ENCODE data around the gene GK. TPM values are rescaled to one million over a fixed set of nuclear protein-coding genes. Genes with fewer than 3 reads are reported as not detected.
"Not testable (repeated sequence)": the region's sequence is repeated elsewhere in the genome, so short reads cannot be mapped to it uniquely, and the experiment has no call there.

GK gene
- total RNA-seq, 1 experiment from 2014 or later, result 5.5 TPM

DNA sequence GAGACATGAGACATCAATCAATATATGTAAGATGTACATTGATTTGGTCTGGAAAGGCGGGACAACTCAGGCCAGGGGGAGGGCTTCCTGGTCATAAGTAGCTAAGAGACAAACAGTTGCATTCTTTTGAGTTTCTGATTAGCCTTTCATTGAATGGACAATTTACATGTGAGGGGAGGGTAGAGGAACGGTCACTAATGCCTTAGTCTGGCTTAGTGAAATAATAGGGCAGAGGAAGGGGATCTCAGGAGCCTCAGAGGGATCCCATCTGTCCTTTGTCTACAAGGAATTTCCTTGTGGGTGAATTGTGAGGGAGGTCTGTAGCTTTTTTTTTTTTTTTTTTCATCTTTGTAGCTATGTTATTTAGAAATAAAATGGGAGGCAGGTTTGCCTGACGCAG is 88.3 kb downstream of the GK start:
- DNase-seq, result no peak
- H3K4me3 ChIP-seq, result no peak overlapping the region
- H3K9me3 ChIP-seq, result no peaks in the 10 kb centered on the region
- no peaks in the 10 kb centered on the region for H3K27me3 ChIP-seq
- no peaks in the 10 kb centered on the region for H3K36me3 ChIP-seq

- no peak for DNase-seq
- no peak overlapping the region for H3K4me3 ChIP-seq
- no peaks in the 10 kb centered on the region for H3K36me3 ChIP-seq
- H3K27me3 ChIP-seq, result no peaks in the 10 kb centered on the region
- no peaks in the 10 kb centered on the region for H3K9me3 ChIP-seq
Observed at GRCh38 chrX:30748342-30748960, 95.2 kb downstream of the GK start.

DNA sequence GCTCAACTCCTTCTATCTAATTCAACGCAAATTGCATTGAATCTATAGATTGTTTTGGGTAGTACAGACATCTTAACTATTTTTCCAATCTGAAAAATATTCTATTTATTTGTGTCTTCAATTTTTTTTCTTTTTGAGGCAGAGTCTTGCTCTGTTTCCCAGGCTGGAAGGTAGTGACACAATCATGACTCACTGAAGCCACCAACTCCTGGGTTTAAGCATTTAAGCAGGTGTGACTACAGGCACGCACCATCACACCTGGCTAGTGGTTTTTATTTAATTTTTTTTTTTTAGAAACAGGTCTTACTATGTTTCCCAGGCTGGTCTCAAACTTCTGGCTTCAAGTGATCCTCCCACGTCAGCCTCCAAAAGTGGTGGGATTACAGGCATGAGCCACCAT is 98.3 kb downstream of the GK start:
- Histone ChIP-seq H3K36me3 (no peaks in the 10 kb centered on the region), H3K27me3 (no peaks in the 10 kb centered on the region), H3K9me3 (no peaks in the 10 kb centered on the region), H3K4me3 (no peak overlapping the region)
- no peak for DNase-seq

GRCh38 chrX:30762755-30763154 is 109.5 kb downstream of the GK start:
- Histone ChIP-seq H3K4me3 (no peak overlapping the region), H3K27me3 (no peaks in the 10 kb centered on the region), H3K36me3 (no peaks in the 10 kb centered on the region), H3K9me3 (no peaks in the 10 kb centered on the region)
- DNase-seq, result no peak

GRCh38 chrX:30773764-30774163 is 120.5 kb downstream of the GK start:
- H3K9me3 ChIP-seq, H3K4me3 ChIP-seq, H3K27me3 ChIP-seq, H3K36me3 ChIP-seq, DNase-seq: not testable (repeated sequence)

DNA sequence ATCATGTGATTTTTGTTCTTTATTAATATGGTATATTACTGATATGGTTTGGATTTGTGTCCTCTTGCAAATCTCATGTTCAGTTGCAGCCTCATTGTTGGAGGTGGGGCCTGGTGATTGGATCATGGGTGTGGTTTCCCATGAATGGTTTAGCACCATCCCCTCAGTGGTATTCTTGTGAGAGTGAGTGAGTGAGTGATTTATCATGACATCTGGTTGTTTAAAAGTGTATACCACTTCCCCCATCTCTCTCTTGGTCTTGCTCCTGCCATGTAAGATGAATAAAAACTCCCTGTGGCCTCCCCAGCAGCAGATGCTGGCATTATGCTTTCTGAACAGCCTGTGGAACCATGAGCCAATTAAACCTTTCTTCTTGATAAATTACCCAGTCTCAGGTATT is 124.4 kb downstream of the GK start:
- Histone ChIP-seq H3K9me3 (no peaks in the 10 kb centered on the region), H3K36me3 (no peaks in the 10 kb centered on the region), H3K27me3 (no peaks in the 10 kb centered on the region), H3K4me3 (no peak overlapping the region)
- no peak for DNase-seq

DNA sequence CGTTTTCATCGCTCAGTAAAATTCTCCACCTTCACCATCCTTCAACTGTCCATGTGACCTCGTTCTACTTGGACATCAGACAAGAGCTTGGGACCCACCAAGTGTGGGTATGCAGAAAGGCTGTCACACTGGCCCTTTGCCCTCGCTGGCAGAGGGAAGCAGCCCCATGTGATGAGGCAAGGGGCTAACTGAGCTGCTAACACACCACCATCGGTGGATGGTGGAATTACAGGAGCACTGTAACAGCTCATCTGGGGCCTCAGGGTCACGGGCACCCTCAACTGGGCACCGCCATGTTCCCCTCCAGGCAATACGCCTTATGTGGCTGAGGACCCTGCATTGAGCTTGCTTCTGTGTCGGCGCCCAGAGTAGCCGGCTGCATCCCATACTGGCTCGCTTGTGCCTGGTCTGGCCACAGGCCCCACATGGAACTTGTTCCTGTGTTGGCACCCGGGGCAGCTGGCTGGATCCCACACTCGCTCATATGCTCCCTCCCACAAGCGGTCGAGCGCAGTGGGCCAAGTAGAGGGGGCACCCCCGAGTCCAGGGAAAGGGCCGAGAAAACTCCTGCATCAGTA is 126.3 kb downstream of the GK start:
- no peak overlapping the region for H3K4me3 ChIP-seq
- DNase-seq, result no peak

More for the DNA sequence above, 126.3 kb downstream of the GK start:
- Histone ChIP-seq H3K36me3 (no peaks in the 10 kb centered on the region), H3K9me3 (no peaks in the 10 kb centered on the region), H3K27me3 (no peaks in the 10 kb centered on the region)

Other genes with a start within 250 kb of the GK start
- not detected in 2 replicates for gene TASL, start 75.7 kb upstream of the GK start, total RNA-seq (2014; rRNA removed; shearing (Covaris generic); ENCODE audit: low replicate concordance)
- 0.82 and 1.7 TPM in 2 replicates for gene TAB3, start 235.8 kb downstream of the GK start, total RNA-seq (2014; rRNA removed; shearing (Covaris generic); ENCODE audit: low replicate concordance)